IPS-18c (cell line): ENCODE data around the gene KRT86.
"Not testable (repeated sequence)": the region's sequence is repeated elsewhere in the genome, so short reads cannot be mapped to it uniquely, and the experiment has no call there.

Experiments
- H3K4me3 ChIP-seq: 2 replicates; pipeline ENCODE4 v1.7.0; 2013; ENCODE audit warnings: low read depth, mild to moderate bottlenecking, low read length, moderate library complexity; ENCODE audit not compliant: insufficient read depth
- H3K9me3 ChIP-seq: one replicate; pipeline ENCODE4 v1.6.1; 2013; ENCODE audit warnings: mild to moderate bottlenecking, low read length, moderate library complexity; ENCODE audit not compliant: control insufficient read depth, insufficient read depth

Gene KRT86

DNA sequence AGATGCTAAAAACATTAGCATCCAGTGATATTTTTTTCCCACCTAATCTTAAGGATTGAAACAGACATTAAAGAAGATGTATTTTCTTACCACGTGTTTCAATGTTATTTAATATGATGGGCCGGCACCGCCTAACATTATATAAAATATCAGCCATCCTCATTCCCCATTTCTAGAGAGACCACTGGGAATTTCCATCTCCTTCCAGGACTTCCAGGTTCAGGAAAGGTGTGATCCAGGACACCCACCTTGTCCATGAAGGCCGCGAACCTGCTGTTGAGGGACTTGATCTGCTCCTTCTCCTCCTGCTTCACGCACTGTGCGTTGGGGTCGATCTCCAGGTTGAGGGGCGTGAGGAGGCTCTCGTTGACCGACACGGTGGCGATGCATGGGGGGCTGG lies 16.5 kb upstream of the KRT86 start:
- H3K9me3 ChIP-seq, H3K4me3 ChIP-seq: not testable (repeated sequence)

DNA sequence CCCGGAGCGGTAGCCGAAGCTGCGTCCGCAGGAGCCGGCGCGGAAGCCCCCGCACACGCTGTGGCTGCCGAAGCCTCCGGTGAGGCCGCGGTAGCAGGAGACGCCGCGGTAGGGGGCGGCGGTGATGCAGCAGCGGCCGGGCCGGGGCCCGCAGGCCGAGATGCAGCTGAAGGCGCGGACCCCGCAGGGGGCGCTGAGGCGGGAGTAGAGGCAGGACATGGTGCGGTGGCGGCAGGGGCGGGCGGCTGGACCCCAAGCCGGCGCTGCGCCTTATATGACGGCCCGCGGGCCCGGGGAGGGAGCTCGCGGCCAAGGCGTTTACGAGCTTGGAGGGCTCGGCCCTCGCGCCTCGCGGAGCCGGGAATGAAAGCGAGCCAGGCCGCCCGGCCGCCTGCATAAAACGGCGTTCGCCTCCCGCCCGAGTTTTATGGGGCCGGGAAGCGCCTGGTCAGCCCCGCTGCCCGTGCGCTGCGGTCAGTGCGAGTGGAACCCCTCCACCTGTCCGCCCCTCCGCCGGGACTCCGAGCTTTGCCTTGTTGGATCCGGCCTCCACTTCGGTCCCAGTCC lies 16.0 kb upstream of the KRT86 start:
- Histone ChIP-seq H3K9me3 (peaks cover 4% of the 10 kb centered on the region), H3K4me3 (peak overlapping the region; percentile 34; the same call in 1 of the 2 replicates)

DNA sequence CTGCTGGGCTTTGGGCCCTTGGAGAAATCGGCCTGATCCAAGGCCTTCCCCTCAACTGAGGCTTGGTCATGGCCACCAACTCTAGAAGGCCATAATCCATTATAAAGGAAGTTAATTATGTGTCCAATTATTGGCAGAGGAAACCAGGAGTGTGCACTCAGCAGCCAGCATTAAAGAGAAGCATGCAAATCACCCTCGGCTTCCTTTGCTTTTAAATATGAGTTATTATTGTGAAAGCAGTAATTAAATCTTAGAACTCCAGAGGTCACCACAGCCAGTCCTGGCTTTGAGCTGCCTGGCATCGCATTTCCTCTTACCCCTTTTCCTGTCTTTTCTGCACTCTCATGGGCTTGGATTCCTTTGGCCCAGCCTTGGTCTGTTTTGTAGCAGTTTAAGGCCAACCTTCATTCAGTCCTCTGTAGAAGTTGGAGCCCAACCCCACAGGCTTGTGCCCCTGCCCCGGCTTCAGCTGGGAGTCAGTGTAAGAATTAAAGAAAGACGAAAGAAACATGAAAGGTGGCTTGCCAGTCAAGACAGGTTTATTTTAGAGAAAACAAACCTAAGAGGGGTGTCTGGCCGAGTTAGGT lies 14.7 kb upstream of the KRT86 start:
- Histone ChIP-seq H3K9me3 (peaks cover 7% of the 10 kb centered on the region), H3K4me3 (no peak overlapping the region)

DNA sequence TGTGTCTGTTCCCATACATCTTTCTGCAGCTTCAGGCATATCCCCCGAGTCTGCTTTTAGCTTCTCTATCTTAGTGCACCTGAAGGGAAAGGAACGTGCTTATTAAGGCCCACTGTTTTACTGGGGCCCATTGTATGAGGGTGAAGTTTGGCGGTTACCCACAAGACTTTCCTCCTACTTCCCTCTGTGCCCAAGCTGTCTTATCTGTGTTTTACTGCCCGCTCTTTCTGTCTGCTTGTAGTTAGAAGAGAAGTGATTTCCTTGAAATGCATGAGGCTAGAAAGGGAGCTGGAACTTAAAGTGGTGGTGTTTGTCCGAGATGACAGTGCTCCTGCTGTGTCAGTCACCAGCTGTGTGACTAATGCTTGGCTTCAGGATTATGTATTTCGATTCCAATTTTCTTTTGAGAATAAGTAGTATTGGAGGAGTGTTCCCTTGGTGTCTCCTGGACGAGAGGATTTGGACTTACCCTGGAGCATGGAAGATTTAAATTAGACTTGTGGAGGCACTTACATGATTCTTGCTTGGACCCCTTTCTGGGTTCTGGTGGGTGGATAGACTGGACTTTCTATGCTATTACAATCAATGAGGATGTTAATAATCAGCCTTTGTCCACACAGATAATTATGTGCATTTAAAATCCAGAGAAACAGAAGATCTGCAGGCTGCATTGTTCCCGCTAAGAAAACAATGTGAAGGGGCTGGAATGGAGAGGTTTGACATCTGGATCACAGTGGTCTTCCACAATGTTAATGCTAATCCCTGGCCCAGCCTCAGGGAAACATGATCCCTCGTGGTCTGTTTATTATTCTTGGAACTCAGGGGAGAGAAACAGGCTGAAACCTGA lies 13.9 kb upstream of the KRT86 start:
- Histone ChIP-seq H3K9me3 (peaks cover 7% of the 10 kb centered on the region), H3K4me3 (no peak overlapping the region)

DNA sequence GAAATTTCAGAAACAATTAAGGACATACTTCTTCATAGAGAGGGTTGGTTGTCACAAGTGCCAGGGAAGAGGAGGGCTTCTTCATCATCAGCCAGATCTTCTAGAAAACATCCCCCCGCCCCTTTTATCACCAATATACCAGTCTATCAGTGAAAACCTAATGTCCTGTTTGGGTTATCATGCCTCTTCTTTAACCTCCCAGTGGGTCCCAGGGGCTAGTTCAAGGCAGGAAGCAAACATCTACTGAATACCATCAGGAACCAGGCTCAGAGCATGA lies 13.3 kb upstream of the KRT86 start:
- peaks cover 7% of the 10 kb centered on the region for H3K9me3 ChIP-seq
- H3K4me3 ChIP-seq = no peak overlapping the region

DNA sequence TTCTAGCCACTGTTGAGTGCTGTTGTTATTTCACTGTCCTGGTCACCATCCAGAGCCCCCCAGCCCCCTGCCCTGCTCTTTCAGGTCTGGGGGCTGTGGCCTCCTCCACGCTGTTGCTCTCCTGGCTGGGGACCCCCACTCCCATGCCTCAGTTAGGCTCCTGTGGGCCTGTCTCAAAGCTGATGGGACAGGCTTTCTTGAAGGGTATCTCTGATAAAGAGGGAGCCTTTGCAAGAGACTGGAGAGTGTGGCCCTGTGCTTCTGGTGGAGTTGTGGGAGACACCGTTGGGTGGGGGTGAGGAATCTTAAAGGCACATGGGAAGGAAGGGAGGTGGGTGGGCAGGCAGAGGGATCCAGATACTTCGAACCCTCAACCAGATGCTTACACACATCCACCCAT lies 12.2 kb upstream of the KRT86 start:
- H3K9me3 ChIP-seq = peaks cover 7% of the 10 kb centered on the region
- H3K4me3 ChIP-seq = no peak overlapping the region

DNA sequence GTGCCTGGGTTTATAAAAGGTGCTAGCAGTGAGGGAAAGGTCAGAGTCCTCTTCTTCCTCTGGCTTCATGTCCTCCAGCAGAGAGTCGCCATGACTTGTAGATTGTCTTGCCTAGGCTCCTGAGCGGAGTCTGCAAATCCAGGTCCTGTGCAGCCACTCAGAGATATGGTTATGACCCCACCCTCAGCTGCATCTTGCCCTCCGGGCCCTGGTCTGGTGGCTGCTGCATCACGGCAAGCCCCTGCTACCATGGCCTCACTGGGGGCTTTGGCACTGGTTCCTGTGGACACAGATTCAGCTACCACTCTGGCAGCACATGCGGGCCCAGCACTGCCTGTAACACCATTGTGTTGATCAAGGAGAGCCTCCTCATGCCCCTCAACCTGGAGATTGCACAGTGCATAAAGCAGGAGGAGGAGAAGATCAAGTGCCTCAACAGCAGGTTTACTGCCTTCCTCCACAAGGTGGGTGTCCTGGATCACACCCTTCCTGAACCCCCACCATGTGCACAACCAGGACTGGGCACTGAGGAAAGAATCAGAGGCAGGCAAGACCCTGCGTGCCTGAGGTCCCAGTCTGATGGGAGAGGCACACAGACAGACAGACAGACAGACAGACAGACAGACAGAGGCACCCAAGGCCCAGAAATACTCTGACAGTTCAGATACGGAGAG lies 10.5 kb upstream of the KRT86 start:
- peaks cover 7% of the 10 kb centered on the region for H3K9me3 ChIP-seq
- H3K4me3 ChIP-seq = no peak overlapping the region

DNA sequence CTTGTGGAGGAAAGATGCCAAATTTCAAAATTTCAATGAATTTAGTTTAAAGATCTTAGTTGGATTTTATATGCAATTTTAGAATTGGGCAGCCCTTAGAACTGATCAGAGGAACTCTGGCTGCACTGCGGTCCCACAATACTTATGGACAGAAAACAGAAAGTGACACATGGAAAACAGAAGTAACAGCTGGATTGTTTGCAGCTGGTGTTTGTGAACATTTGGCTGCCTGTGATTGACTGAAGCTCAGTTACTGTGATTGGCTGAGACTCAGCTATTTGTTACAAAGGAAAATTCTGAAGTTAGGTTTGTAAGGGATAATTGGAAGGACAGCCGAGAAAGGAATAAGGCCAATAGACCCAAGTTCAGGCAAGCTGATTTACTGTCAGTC lies 10.0 kb upstream of the KRT86 start:
- Histone ChIP-seq H3K4me3 (no peak overlapping the region), H3K9me3 (peaks cover 5% of the 10 kb centered on the region)

DNA sequence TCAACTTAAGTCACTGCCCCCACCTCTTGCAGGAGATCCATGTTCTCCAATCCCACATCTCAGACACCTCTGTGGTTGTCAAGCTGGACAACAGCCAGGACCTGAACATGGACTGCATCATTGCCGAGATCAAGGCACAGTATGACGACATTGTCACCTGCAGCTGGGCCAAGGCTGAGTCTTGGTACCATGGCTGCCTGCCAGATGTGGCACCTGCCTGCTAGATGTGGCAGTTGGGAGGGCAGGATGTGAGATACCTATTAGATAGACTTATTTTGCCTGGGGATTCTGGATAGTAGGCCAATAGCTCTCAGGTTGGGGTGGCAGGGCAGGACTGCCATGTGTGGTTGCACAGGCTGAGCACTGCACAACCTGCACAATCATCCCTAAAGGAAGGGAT lies 7.9 kb upstream of the KRT86 start:
- H3K4me3 ChIP-seq = no peak overlapping the region
- H3K9me3 ChIP-seq = peaks cover 2% of the 10 kb centered on the region

DNA sequence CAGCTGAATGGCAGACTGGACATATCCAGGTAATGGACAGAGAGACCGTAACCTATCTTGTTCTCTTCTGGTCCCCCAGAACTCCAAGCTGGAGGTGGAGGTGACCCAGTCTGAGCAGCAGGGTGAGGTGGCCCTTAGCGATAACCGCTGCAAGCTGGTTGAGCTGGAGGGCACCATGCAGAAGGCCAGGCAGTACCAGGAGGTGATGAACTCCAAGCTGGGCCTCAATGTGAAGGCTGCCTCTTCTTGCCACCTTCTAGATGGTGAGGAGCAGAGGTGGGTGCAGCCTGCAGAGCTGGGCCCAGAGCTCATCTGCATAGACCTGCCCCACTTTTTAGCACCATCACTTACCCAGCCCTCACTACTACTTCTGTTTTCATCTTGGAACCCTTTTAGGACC lies 7.2 kb upstream of the KRT86 start:
- Histone ChIP-seq H3K4me3 (no peak overlapping the region), H3K9me3 (peaks cover 2% of the 10 kb centered on the region)

DNA sequence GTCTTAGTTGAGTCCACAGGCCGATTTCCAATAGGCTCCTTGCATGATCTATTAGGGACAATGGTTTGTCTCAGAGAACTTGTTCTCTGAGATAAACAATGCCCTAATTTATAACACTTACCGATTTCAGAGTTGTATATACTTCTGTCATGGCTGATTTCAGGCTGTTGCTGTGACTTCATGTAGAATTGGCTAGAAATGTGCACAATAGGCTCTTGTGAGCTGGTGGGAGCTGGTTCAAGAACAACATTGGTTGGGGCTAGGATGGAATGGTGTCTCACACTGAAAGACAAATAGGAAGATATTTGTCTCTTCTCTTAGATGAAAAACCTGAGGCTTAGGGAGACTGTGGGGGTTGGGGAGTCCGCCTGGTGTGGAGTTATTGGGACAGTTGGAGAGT lies 6.7 kb upstream of the KRT86 start:
- no peak overlapping the region for H3K4me3 ChIP-seq
- peaks cover 2% of the 10 kb centered on the region for H3K9me3 ChIP-seq

DNA sequence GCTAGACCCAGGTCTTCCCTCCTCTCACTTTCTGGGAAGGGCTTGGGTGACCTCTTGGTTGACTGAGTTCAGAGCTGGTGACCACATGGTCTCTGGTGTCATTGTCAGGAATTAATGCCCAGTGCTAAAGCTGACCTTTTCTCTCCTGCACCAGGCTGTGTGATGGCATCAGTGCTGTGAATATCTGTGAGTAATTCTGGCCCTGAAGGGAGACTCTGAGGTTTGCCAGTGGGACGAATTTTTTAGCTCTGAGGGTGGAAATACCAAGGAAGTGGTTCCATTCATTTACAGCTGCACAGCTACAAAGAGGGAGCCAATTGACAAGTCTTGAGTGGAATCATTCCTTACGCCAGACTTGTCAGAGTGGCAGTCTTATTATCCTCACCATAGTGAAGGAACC lies 6.2 kb upstream of the KRT86 start:
- Histone ChIP-seq H3K4me3 (no peak overlapping the region), H3K9me3 (peaks cover 2% of the 10 kb centered on the region)

DNA sequence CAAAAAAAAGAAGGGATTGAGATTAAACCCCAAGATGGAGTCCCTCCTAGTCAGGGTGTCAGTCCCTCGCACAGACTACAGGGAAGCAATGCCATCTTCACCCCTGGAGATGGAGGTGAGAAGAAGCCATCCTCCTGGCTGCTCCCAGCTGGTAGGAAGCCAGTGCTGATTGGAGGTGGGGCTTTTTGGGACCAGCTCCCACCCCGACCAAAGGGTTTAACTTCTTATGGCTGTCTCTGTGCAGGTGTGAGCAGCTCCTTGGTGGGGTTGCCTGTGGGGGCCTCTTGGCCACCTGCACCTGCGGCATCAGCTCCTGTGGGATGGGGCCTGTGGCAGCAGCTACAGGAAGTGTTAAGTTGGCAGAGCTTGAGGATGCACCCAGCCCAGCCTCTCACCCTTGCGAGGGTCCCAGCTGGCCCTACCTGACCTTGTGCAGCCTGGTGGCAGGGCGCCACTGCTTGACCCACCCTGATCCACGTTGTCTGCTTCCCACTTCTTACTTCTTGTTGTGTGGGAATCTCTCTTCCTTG lies 3.8 kb upstream of the KRT86 start:
- H3K9me3 ChIP-seq = no peaks in the 10 kb centered on the region
- no peak overlapping the region for H3K4me3 ChIP-seq

DNA sequence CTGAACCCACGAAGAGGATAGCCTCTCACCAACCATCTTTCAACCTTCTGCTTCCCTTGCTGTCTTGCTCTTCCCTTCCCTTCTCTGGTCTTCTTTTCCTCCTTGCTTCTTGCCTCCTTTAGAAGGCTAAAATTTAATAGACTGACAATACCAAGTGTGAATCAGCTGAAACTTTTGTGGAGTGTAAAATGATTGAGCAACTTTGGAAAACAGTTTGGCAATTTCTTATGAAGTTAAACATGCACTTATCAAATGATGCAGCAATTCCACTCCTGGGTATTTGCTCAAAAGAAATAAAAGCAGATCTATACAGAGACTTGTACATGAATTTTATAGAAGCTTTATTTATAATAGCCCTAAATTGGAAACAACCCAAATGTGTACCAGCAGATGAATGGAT lies 3.3 kb upstream of the KRT86 start:
- H3K9me3 ChIP-seq = no peaks in the 10 kb centered on the region
- no peak overlapping the region for H3K4me3 ChIP-seq

DNA sequence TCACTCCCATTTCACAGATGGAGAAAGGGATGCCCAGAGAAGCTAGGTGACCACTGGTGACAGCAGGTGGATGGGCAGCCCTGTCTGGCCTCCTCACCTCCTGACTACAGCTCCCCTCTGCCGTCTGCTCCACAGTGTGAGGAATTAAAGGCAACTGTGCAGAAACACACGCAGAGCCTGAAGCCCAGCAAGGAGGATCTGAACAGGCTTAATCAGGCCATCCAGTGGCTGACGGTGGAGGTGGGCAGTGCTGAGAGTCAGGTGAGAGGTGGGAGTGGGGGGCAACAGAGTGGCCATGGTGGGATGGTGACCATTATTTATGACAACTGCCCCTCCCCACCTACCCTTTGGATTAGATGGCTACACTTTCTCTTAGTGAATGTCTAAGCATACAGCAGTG lies 1.2 kb downstream of the KRT86 start:
- Histone ChIP-seq H3K4me3 (no peak overlapping the region), H3K9me3 (no peaks in the 10 kb centered on the region)

DNA sequence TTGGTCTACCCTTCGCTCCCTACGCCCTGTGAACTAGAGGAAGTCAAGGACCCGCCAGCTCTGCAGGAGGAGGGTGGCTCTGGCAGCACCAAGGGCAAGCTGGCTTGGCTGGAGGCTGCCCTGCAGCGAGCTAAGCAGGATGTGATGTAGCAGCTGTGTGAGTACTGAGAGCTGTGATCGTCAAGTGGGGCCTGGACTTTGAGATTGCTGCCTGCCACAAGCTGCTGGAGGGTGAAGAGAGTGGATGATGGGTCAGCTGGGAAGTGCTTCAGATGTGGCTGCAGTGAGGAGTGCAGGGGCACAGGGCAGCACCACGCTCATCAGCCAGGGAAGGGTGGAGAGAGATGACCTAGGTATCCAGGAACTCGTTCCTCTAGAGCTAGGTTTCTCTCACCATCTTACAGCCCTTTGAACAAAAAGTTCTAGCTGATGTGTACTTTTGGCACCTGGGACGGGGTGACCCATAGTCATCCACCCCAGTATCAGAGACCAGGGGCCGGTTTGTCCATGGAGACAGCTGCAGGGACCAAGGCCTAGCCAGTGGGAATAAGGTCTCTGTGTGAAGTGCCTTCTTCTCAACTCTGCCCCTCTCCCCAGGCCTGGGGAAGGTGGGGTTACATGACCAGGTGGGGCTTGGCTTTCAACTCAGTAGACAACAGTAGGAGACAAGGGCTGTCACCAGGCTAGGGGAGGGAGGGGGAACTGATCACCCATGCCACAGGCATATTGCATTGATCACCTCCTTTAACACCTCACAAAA lies 3.2 kb downstream of the KRT86 start:
- no peak overlapping the region for H3K4me3 ChIP-seq
- peaks cover 2% of the 10 kb centered on the region for H3K9me3 ChIP-seq
